ENCODE measurements around the gene CPEB1. TPM values are rescaled to one million over a fixed set of nuclear protein-coding genes. Genes with fewer than 3 reads are reported as not detected.

The CPEB1 gene
- total RNA-seq, 1 donor, result not detected

DNA sequence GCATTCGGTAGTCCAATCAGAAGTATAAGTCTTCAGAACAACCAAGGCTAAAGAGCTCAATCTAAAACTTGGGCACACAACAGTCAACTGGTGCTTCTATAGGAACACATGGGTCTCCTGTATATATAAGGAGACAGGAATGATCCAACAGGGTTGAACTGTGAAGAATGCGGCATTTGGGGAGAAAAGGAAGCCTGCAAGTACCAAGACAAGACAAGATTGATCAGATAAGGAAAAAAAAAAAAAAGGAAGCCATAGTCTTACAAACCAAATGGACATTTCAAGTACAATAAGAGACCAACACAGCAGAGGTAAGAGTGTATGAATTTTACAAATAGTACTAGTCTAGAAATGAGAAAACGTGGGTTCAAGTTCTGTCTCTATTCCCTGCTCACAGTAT is 6.5 kb downstream of the CPEB1 start:
- H3K4me1 ChIP-seq (ENCODE audit: insufficient read depth, low read length), result no peaks in the 10 kb centered on the region
- no peaks in the 10 kb centered on the region for H3K9me3 ChIP-seq (ENCODE audit: low read depth, low read length)
- no peak overlapping the region for H3K4me3 ChIP-seq (ENCODE audit: low read length)
- H3K27me3 ChIP-seq (ENCODE audit: insufficient read depth, low read length), result peaks cover 63% of the 10 kb centered on the region

DNA sequence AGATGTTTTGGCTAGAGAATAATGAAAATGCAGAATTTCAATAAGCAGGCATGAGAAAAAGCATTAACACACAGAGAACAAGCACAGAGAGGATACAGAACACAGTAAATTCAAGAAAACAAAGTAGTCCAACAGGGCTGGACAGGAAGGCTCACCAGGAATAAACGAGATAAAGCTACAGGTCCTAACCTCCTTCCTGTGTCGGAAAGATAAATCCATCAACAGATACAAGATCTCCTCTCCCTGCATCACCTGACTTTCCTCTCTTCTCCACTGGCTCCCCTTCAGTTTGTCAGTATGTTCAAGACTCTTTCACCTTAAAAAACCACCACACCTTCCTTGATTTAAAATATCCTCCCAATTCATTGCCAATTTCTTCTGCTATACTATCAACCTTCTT is 11.4 kb downstream of the CPEB1 start:
- Histone ChIP-seq H3K4me1 (ENCODE audit: insufficient read depth, low read length) (no peaks in the 10 kb centered on the region), H3K9me3 (ENCODE audit: low read depth, low read length) (no peaks in the 10 kb centered on the region), H3K4me3 (ENCODE audit: low read length) (no peak overlapping the region), H3K27me3 (ENCODE audit: insufficient read depth, low read length) (peaks cover 16% of the 10 kb centered on the region)

DNA sequence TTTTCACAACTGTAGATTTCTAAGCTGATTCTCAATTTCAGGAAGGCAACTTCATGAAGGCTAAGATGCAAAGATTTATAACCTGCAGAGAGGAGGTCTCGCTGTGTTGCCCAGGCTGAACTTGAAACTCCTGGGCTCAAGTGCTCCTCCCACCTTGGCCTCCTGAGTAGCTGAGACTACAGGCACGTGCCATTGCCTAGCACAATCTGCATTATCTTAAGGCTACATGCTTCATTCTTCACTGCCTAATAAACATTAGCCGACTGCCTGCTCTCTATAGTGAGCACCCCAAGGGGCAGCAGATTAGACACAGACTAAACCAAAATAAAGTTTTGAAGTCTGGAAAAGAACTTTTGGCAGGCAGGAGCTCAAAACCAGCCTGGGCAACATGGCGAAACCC is 17.1 kb downstream of the CPEB1 start:
- H3K4me1 ChIP-seq (ENCODE audit: insufficient read depth, low read length), result no peaks in the 10 kb centered on the region
- H3K9me3 ChIP-seq (ENCODE audit: low read depth, low read length), result no peaks in the 10 kb centered on the region
- H3K27me3 ChIP-seq (ENCODE audit: insufficient read depth, low read length), result no peaks in the 10 kb centered on the region
- H3K4me3 ChIP-seq (ENCODE audit: low read length), result no peak overlapping the region

DNA sequence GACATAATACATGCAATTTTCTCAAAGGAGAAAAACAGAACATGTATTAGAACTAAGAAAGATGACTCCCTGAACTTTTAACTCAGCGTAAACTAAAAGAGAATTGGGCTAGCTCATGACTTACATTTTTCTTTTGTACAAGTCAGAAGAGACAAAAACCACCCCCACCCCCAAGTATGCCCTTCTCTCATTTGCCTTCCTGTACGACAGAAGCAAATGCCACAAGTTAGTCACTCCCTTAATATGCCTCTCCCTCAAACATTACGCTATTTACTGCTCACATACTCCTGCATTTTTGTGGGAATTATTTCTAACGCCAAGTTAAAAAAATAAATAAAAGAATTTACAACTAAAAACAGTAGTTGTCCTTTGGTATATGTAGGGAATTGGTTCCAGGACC is 22.0 kb downstream of the CPEB1 start:
- Histone ChIP-seq H3K9me3 (ENCODE audit: low read depth, low read length) (no peaks in the 10 kb centered on the region), H3K4me1 (ENCODE audit: insufficient read depth, low read length) (no peaks in the 10 kb centered on the region), H3K4me3 (ENCODE audit: low read length) (no peak overlapping the region), H3K27me3 (ENCODE audit: insufficient read depth, low read length) (no peaks in the 10 kb centered on the region)

DNA sequence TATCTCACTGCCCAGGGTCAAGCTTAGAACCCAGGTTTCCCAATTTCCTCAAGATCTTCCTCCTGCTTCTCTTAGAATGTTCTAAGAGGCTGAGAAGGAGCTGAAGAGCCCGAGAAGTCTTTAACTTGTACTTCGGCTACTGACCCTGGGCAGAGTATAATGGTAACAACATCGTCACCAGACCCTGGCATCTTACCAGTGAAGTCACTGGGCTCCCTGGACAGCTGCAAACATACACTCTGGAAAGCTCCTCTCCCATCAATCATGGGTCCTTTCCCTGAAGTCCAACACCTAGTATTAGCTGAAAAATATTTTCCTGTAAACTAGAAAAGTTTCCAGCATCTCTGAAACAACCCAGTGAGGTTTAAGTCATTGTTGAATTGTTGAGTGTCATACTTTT is 22.7 kb downstream of the CPEB1 start:
- Histone ChIP-seq H3K4me1 (ENCODE audit: insufficient read depth, low read length) (no peaks in the 10 kb centered on the region), H3K4me3 (ENCODE audit: low read length) (no peak overlapping the region), H3K9me3 (ENCODE audit: low read depth, low read length) (no peaks in the 10 kb centered on the region), H3K27me3 (ENCODE audit: insufficient read depth, low read length) (no peaks in the 10 kb centered on the region)

DNA sequence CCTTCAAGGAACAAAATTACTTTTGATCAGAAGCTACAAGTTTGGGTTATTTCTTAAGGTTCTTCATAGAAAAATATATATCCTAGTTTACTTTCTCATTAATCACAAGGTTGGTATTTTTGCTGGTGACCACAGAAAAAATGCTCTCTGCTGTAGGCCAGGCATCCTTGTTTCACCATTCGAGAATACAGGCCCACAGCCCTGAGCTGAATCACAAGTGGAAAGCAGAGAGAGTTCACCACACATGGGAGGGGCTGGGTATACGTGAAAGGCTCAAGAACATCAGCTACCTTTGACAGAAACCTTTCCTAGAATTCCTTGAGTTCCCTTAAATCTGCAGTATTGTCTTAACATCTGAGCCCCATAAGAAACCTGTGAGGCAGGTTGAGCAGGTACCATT is 23.2 kb downstream of the CPEB1 start:
- Histone ChIP-seq H3K4me3 (ENCODE audit: low read length) (no peak overlapping the region), H3K4me1 (ENCODE audit: insufficient read depth, low read length) (no peaks in the 10 kb centered on the region)

DNA sequence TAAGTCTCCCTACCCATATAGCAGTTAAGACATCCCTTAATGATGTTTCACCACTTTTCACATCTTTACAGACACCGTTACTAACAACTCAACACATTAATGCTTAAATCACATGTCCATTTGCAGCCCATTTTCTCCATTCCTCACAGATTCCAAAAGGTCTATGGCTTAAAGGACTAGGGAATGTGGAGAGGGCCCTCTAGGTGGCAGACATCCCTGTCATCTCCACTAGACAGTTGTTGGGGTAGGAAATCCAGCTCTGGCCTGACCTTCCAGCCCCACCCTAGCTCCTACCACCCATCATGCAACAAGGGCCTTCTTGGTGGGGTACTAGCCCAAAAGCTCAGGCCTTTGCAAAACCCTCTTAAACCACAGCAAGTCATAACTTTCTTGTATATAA is 25.2 kb downstream of the CPEB1 start:
- H3K9me3 ChIP-seq (ENCODE audit: low read depth, low read length), result no peaks in the 10 kb centered on the region
- no peak overlapping the region for H3K4me3 ChIP-seq (ENCODE audit: low read length)
- no peaks in the 10 kb centered on the region for H3K4me1 ChIP-seq (ENCODE audit: insufficient read depth, low read length)
- peaks cover 3% of the 10 kb centered on the region for H3K27me3 ChIP-seq (ENCODE audit: insufficient read depth, low read length)

More for the DNA sequence above, 23.2 kb downstream of the CPEB1 start:
- Histone ChIP-seq H3K27me3 (ENCODE audit: insufficient read depth, low read length) (no peaks in the 10 kb centered on the region), H3K9me3 (ENCODE audit: low read depth, low read length) (no peaks in the 10 kb centered on the region)

DNA sequence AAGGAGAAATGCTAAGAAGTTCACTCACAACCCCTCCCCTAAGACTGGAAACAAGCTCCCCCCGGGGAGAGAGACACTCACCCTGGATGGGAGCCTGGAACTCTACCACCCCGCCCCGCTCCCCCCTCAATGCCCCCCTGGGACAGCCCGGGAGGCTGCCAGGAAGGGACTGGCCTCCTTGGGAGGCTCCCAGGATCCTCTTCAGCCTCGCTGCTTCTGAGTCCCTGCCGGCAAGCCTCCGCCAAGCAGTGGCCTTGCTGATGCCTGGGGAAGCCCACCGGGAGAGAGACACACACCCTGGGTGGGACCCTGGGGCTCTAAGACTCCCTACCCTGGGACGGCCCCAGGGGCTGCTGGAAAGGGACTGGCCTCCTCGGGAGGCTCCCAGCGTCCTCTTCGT is 33.4 kb downstream of the CPEB1 start:
- no peak overlapping the region for H3K4me3 ChIP-seq (ENCODE audit: low read length)

DNA sequence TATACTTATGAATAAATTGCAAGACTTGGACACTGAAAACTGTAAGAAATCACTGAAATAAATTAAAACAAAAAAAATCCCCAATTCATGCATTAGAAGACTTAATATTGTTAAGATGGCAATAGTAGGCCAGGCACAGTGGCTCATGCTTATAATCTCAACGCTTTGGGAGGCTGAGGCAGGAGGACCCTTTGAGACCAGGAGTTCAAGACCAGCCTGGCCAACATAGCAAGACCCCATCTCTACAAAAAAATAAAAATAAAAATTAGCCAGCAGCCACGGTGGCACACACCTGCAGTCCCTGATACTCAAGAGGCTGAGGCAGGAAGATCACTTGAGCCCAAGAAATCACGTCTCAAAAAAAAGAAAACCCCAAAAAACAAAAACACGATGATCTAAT is 35.8 kb downstream of the CPEB1 start:
- Histone ChIP-seq H3K27me3 (ENCODE audit: insufficient read depth, low read length) (no peaks in the 10 kb centered on the region), H3K4me1 (ENCODE audit: insufficient read depth, low read length) (no peaks in the 10 kb centered on the region), H3K4me3 (ENCODE audit: low read length) (no peak overlapping the region), H3K9me3 (ENCODE audit: low read depth, low read length) (no peaks in the 10 kb centered on the region)

More for the DNA sequence above, 33.4 kb downstream of the CPEB1 start:
- Histone ChIP-seq H3K4me1 (ENCODE audit: insufficient read depth, low read length) (no peaks in the 10 kb centered on the region), H3K27me3 (ENCODE audit: insufficient read depth, low read length) (peaks cover under 1% of the 10 kb centered on the region), H3K9me3 (ENCODE audit: low read depth, low read length) (no peaks in the 10 kb centered on the region)

DNA sequence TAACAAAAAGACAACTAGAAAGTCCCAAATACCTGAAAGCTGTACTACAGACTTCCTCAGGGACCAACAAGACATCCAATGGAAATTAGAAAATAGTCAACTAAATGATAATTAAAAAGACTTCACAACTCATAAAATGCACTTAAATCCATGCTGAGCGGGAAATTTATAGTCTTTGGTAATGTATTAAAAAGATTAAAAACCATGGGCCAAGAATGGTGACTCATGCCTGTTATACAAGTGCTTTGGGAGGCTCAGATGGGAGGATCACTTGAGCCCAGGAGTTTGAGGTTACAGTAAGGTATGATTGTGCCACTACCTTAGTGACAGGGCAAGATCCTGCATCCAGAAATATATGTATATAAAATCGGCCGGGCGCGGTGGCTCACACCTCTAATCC is 45.0 kb downstream of the CPEB1 start:
- Histone ChIP-seq H3K27me3 (ENCODE audit: insufficient read depth, low read length) (peaks cover 5% of the 10 kb centered on the region), H3K4me1 (ENCODE audit: insufficient read depth, low read length) (no peaks in the 10 kb centered on the region), H3K4me3 (ENCODE audit: low read length) (no peak overlapping the region), H3K9me3 (ENCODE audit: low read depth, low read length) (no peaks in the 10 kb centered on the region)

GRCh38 chr15:82599862-82600261 is 47.3 kb downstream of the CPEB1 start:
- Histone ChIP-seq H3K9me3 (ENCODE audit: low read depth, low read length) (no peaks in the 10 kb centered on the region), H3K27me3 (ENCODE audit: insufficient read depth, low read length) (peaks cover 5% of the 10 kb centered on the region), H3K4me1 (ENCODE audit: insufficient read depth, low read length) (no peaks in the 10 kb centered on the region), H3K4me3 (ENCODE audit: low read length) (no peak overlapping the region)

GRCh38 chr15:82597815-82598214 is 49.3 kb downstream of the CPEB1 start:
- H3K4me1 ChIP-seq (ENCODE audit: insufficient read depth, low read length), result no peaks in the 10 kb centered on the region
- H3K4me3 ChIP-seq (ENCODE audit: low read length), result no peak overlapping the region
- no peaks in the 10 kb centered on the region for H3K9me3 ChIP-seq (ENCODE audit: low read depth, low read length)
- H3K27me3 ChIP-seq (ENCODE audit: insufficient read depth, low read length), result peaks cover 5% of the 10 kb centered on the region

DNA sequence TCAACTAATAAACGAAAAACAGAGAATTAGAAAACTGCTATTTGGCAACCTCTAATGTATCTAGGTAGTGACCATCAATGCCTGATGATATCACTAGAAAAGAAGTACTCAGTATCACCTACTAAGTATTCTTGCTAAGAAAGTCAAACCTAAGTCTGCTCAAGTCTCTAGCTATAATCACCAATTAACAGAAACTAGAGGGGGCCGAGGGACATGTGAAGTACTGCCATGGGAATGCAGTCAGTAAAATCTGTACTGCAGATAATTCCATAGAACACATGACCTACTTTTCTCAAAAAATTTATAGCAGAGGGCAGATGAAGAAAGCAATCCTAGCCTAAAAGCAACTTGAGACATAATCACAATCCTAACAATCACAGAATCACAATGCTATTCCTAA is 51.4 kb downstream of the CPEB1 start:
- Histone ChIP-seq H3K27me3 (ENCODE audit: insufficient read depth, low read length) (peaks cover 5% of the 10 kb centered on the region), H3K4me1 (ENCODE audit: insufficient read depth, low read length) (no peaks in the 10 kb centered on the region), H3K9me3 (ENCODE audit: low read depth, low read length) (no peaks in the 10 kb centered on the region), H3K4me3 (ENCODE audit: low read length) (no peak overlapping the region)

DNA sequence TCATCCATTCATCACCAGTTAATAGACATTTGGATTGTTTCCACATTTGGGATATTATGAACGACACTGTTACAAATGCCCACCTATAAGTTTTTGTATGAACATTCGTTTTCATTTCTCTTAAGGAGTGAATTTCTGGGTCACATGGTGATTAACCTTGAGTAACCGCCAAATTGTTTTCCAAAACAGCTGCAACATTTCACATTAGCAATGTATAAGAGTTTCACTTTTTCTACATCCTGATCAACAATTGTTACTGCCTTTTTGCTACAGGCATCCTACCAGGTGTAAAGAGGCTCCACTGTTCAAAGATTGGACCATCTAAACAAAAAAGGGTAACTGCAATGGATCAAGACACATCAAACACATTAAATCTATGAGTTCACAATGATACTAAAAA is 52.0 kb downstream of the CPEB1 start:
- H3K4me1 ChIP-seq (ENCODE audit: insufficient read depth, low read length), result no peaks in the 10 kb centered on the region
- H3K27me3 ChIP-seq (ENCODE audit: insufficient read depth, low read length), result peaks cover 2% of the 10 kb centered on the region
- no peak overlapping the region for H3K4me3 ChIP-seq (ENCODE audit: low read length)
- H3K9me3 ChIP-seq (ENCODE audit: low read depth, low read length), result no peaks in the 10 kb centered on the region

- Histone ChIP-seq H3K4me1 (ENCODE audit: insufficient read depth, low read length) (no peaks in the 10 kb centered on the region), H3K9me3 (ENCODE audit: low read depth, low read length) (no peaks in the 10 kb centered on the region), H3K27me3 (ENCODE audit: insufficient read depth, low read length) (peaks cover 9% of the 10 kb centered on the region), H3K4me3 (ENCODE audit: low read length) (no peak overlapping the region)
Observed at GRCh38 chr15:82587805-82588204, 59.4 kb downstream of the CPEB1 start.

DNA sequence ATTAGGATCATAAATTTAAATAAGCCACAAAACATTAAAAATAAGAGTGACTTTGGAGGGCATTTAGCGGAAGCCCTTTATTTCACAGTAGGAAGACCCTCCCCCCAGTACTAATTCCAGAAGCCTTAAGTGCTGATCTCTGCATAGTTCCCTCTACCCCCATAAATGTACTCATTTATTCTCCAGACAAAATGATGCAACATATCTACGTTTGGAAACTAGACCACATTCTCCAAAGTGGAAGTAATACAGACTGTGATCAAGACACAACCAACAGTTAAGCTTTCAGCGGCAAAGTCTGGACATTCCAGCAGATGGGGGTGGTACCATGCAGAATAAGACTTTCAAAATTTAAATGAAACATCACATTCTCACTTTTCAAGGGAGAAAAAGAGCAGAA is 62.1 kb downstream of the CPEB1 start:
- H3K4me3 ChIP-seq (ENCODE audit: low read length), result no peak overlapping the region
- no peaks in the 10 kb centered on the region for H3K9me3 ChIP-seq (ENCODE audit: low read depth, low read length)
- peaks cover 11% of the 10 kb centered on the region for H3K27me3 ChIP-seq (ENCODE audit: insufficient read depth, low read length)
- no peaks in the 10 kb centered on the region for H3K4me1 ChIP-seq (ENCODE audit: insufficient read depth, low read length)

DNA sequence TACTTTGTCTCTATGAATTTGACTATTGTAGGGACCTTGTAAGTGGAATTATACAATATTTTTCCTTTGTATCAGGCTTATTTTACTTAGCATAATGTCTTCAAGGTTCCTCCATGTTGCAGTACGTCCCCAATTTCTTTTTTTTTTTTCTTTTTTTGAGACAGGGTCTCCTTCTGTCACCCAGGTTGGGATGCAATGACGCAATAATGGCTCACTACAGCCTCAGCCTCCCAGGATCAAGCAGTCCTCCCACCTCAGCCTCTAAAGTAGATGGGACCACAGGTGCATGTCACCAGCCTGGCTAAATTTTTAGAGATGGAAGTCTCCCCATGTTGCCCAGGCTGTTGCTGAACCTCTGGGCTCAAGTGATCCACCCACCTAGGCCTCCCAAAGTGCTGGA is 66.5 kb downstream of the CPEB1 start:
- Histone ChIP-seq H3K27me3 (ENCODE audit: insufficient read depth, low read length) (peaks cover 9% of the 10 kb centered on the region), H3K4me1 (ENCODE audit: insufficient read depth, low read length) (no peaks in the 10 kb centered on the region), H3K9me3 (ENCODE audit: low read depth, low read length) (no peaks in the 10 kb centered on the region), H3K4me3 (ENCODE audit: low read length) (no peak overlapping the region)

Measured in mononuclear cell (primary cell).